ENCODE results near the gene CCDC13.
A peak's percentile ranks its signal among the peaks of the same experiment; 100 is the strongest.

CCDC13 gene

DNA sequence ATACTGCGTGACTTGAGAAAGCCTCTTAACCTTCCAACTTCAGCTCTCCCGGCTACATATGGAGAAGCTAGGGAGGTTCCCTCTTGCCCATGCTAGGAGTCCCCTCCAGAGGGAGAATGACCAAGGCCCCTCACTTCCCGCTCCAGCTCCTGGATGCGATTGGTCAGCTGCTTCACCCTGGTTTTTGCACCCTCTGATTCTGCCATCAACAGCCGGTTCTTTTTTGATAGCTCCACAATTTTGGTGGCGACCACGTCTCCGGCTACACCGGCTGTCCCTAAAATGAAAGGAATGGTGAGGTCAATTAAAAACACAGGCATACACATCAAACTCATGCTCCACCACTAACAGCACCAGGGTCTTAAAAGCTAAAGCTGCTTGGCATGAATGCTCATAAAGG lies 20.6 kb downstream of the CCDC13 start:
- no peak for DNase-seq

DNA sequence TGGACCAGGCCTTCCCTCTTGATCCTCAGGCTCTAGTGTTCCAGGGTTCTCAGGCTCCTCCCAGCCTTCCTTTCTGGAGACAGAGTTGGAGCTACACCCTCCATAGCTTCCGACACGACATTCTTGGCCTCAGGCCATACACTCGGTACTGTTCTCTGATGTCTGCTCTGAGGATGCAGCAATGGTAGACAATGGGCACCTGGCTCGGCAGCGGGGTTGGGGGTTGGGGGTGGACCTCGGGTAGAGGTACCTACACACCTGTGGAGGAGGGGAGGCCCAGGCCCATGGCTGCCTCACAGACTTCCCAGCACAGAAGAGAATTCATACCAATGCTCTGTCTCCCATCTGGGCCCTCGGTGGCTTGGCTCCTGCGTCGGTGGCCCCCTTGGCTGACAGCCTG lies 21.4 kb downstream of the CCDC13 start:
- no peak for DNase-seq

DNA sequence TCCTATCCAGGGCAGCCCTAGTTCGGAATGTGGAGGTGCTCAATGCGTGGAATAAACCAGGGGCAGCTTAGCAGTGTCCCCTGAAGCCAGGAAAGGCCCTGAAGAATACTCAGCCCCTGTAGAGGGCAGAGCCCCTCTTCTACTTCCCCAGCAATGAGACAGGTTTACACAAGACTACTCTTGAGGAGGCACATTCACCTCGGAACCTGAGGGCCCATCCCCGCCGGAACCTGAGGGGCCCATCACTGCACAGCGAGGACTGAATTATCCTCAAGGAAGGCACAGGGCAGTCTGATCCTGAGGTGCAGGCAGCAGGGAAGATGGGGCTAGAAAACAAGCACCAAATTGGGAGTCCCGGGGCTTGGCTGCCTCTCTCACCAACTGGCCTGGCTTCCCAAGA lies 22.2 kb downstream of the CCDC13 start:
- no peak for DNase-seq

DNA sequence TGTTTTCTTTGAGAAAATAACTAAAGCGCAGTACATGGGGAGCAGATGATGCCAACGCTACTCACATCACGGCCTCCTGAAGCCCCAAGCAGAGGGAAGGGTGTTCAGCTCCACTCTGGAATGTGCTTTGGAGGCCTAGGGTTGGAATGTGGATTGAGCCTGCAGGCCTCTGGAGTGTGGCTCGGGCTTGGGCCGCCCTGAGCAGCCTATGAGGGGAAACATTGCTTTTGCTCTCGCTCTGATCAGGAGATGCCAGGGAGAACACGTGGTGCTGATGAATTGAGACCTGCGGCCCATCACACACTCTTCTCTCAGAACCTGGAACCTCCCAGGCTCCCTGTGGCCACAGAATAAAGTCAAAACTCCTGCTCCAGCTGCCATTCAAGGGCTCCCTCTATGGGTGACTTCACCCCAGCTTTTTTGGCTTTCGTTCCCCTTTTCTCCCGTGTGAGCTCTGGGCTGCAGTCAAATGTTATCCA lies 23.3 kb downstream of the CCDC13 start:
- DNase-seq: no peak

DNA sequence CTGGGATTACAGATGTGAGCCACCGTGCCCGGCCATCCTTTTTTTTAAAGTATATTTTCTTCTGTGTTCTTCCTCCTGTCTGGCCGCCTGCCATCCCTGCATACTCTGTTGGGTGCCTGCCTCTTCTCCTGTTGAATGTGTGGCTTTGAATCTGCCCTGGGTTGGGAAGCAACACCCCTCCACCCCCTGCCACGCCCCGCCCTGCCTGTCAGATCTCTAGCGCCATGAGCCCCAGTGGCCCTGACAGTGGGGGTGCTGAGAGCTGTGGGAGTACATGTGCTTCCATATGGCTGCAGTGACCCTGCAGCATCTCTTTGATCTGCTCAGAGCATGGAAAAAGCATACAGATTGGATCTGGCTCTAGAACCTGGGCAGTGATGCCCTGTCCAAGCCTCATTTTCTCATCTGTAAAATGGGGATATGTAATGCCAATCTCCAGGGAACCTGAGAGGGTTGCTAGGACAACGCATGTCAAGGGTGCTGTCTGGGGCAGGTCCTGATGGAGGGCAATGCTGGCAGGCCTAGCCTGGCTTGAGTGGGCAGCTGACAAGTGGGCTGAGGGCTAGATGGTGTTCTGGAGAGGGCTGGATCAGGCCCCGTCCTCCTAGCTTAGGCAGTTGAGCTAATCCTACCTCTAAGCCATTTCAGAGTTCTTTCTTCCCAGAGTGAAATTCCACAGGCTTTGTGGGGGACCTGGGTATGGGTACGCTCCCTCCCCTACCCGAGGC lies 23.9 kb downstream of the CCDC13 start:
- no peak for DNase-seq

DNA sequence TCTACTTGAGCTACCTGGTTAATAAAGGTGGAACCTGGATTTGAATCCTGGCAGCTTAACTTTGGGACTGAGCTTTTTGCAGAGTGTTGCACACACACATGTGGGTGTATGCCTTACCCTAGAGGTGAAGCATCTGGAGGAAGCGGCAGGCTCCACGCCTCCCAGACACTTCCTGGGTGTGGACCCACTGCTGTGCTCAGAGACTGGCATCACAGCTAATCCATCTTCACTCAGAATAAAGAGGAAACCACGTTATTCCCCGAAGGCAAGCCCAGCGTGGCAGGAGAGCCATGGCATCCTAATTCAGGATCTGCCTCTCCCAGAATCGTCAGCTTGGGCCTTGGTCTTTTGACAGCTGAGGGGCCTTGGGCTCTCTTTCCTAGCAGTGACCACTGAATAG lies 25.5 kb downstream of the CCDC13 start:
- DNase-seq: peak in 2 of 4 experiments; percentile 26 to 30

DNA sequence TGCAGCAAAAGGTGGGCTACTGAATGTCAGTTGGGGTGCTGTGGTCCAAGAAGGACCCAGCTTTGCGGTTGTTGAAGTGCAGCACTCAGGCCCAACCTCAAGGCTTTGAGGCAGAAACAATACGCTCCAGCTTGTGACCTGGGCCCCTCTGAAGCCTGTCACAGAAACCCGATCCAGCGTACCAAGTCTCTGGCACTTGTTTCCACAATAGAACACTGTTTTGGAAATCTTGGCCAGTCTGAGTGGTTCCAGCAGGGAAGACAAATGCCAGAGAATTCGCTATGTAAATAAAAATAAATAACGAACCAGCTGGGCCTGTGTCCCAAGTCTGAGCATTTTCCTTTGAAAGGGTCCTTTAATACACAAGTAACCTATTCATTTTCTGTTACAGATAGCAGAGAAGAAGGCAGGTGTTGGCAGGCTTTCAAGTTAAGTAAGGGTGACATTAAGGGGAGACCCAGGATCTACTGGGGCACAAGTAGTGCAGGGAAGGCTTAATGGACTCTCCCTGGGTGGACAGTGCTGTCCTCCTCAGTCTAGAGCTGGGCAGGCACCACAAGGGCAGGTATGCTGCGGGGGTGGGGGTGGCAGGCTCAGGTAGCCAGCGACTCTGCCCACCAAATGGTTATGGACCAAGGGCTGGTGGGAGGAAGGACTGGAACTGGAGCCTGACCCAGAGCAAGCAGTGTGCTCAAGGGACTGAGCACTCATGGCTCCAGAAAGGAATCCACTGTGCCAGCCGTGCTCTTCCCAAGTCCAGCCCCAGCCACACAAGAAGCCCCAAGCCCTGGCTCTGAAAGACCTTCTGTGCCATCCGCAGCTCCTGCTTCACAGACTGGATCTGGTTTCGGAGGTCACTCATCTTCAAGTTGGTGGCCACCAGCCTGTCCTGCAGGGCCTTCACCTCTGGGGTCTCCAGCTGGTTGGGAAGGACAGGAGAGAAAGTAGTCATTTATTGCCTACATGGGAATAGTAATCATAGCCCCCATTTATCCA lies 26.3 kb downstream of the CCDC13 start:
- no peak for DNase-seq

DNA sequence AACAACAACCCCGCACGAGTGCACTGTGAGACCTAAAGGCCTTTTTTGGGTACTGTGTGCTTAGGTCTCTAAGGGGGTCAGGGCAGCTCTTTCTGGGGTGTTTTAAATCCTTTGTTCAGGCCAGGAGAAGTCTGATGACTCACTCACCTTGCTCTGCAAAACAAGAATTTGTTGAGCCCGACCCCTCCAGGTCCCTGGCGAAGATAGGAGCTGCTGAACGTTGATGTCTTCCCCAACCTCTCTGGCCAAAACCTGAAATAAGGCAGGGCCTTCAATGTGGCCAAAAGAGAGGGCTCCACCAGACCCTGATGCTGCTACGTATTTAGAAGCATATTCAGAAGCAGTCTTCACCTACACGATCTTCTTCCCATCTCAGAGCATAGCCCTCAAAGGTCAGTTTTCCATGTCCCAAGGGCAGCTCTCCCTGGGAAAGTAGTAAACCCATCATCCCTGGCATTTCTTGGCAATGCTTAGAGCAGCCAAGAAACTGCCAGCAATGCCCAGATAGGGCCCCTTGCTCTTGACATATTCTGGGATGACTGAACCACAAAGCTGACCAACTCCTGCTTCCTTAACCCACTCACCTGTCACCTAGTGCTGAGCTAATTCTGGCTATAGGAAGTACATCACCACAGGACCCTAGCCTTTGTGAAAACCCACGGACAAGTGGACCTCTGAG lies 27.1 kb downstream of the CCDC13 start:
- no peak for DNase-seq

DNA sequence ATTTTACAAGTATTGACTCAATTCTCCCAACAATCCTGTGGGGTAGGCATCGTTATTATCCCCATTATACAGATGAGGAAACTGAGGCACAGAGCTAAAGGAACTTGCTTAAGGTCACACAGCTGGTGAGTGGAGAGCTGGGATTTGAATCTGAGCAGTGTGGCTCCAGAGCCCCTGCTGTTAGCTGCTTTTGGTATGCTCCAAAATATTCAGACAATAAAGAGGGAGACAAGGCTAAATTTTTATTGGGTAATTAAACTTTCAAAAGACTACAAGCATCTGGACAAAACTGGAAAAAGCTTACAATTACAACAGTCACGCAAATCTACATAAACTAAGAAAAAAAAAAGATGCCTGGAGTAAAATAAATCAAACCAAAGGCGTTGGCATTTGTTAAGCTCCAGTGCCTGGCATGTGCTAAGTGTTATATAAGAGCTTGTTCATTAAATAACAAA lies 27.7 kb downstream of the CCDC13 start:
- DNase-seq: no peak

DNA sequence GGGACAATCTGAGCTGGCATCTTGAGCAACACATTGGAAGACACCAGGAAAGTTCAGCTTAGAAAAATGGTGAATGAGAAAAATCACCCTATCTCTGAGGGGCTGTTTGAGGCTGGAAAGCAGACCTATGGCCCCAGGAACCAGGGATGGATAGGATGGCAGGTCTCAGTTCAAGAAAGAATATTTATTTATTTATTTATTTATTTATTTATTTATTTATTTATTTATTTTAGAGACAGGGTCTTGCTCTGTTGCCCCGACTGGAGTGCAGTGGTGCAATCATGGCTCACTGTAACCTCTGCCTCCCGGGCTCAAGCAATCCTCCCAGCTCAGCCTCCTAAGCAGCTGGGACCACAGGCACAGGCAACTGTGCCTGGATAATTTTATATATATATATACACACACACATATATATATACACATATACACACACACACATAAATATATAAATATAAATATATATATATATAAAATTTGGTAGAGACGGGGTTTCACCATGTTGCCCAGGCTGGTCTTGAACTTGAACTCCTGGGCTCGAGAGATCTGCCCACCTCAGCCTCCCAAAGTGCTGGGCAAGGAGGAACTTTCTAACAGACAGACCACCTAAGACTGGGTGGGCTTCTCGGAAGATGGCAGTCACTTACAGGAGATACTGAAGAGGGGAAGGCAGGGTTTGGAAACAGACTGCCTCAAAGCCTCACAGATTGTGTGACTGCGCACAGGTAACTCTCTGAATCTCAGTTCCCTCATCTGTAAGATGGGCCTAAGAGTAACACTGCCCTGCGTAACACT lies 29.7 kb downstream of the CCDC13 start:
- no peak for DNase-seq

DNA sequence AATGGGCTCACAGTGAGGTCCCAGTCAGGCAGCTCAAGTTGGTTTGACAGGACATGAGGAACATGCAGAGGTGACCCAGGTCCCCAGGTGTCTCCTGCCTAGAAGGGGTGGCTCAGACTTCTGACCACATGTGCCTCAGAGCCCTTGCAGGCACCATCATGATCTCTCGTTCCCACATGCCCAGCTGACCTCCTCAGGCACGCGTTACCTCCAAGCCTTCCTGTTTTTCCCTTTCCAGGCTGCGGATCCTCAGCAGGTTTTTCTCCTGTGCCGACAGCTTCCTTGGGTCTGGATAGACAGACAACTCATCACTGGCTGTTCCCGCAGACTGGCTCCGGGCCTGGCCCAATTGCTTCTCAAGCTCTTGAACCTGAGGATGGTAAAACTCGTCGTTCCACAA lies 30.4 kb downstream of the CCDC13 start:
- no peak for DNase-seq

DNA sequence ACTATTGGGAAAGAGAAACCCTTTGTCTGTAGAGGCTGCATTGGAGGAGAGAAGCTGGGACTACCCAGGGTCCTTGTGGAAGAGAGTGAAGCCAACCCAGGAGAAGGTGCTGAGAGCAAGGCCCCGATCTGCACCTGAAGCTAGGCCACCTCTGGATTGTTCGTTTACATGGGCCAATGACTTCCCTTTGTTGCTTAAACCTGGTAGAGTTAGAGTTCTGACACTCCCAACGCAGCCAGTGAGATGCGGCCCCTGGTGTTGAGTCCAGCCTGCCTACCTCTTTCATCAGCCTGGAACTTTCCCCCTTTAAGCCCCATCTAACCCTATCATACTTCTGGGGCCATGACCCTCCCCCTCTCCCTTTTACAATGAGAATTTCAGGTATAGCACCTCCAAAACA lies 30.8 kb downstream of the CCDC13 start:
- no peak for DNase-seq

DNA sequence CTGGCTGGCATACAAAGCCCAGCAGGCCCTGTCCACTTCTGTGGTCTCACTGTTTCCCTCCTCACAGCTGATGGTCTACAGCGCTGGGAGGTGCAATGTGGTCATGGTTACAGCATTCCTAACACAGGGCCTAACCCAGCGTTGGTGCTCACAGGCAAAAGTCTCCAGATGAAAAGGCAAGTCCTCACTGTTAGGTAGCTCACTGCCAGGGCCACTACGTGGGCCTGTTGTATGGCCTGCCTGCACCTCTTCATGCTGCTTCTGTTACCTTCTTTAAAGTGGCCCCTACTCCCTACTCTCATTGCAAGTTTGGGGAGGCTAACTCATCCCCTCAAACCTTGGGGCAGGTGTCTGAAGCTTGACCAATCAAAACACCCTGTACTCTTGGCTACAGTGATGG lies 31.3 kb downstream of the CCDC13 start:
- no peak for DNase-seq

DNA sequence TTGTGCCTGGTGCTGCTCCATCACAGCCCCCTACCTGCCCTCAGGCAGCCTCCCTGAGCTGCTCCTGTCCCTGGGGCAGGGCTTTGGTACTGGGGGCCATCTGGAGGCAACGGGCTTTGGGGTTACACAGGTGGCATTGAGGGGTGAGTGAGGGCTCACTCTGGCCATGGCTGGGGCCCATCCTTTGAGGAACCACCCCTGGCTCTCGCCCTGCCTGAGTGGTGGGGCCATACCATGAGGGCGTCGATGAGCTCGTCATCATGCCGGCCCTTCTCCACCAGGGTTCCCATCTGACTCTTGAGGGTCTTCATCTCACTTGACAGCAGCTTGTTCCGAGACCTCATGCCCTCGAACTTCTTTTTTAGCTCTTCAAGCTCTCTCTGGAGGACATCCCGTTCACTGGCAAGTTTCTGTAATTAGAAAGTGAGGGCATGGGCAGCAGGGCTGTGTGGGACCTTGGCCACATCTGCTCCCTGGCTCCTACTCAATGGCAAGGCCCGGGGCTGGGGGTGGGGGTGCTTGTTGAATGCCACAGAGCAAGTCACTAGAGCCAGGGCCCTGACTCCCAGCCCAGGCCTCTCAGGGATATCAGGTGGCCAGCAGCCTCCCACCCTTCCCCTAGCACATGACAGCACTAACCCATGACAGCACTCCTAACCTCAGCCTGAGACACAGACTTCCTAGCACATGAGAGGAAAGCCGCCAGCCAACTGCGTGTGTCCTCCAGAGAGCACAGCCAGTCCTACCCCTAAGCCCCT lies 33.5 kb downstream of the CCDC13 start:
- no peak for DNase-seq

DNA sequence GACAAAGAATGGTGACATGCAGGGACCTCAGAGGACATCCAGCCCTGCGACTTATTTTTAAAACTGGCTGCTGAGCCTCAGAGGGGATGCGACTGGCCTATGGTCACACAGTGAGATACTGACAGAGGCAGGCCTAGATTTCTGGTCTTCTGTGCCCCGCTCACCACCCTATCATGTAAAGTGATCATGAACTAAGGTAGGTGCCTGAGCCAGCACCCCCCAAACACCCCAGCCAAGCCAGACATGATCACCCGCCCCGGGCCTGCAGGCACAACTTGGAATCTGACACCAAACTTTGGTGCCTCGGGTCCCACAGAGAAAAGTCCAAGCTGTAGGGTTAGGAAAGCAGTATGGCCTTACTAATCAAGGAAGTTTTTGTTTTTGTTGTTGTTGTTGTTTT lies 36.5 kb downstream of the CCDC13 start:
- DNase-seq: no peak

DNA sequence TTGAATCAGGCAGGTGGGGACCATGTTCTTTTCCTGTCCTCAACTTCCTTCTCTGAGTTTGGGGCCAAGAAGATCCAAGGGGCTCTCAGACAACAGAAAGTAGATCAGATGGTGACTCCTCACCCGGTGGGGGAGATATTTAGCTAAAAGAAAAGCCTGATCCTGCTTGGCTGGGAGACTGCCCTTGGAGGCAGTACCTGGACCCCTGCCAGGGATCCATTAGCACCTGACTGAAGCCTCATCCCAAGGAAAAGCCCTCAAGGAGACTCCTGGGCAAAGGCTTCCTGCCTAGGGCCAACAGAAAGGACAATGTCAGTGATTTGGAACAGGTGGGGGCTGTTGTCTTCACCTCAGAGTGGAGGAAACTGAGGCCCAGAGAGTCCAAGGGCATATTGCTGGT lies 37.0 kb downstream of the CCDC13 start:
- DNase-seq: no peak

DNA sequence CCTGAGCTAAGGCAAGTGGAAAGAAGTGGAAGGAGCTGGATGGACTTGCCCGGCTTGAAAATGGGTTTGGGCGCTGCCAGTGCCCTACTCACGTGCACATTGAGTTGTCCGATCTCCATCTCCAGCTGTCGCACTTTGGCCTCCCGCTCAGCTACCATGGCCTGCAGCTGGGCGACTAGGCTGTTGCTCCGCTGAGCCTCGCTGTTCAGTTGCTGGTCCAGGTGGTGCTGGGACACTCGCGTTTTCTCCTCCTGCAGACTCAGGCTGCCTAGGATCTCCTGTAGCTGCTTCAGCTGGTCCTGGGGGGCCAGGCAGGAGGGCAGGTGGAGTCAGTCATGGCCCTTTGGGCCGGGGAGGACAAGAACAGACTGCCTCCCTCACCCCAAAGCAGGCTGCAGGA lies 37.4 kb downstream of the CCDC13 start:
- DNase-seq: no peak

DNA sequence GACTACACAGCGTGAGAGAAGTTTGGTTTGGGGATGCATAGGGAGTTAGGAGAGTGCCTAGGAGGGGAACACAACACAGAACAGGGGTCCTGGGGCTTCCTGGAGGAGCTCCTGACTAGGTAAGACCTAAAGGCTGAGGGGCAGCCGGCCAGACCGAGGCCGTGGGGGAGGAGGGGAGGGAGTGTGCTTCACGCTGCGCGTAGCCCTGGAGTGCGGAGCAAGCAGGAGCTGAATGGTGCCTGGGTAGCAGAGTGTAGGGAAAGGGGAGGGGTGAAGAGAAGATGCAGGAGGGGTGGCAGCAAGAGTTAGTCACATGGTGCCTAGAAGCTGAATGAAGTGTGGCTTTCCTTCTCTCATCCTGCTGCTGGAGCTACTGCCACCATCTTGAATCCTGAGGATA lies 38.0 kb downstream of the CCDC13 start:
- no peak for DNase-seq

DNA sequence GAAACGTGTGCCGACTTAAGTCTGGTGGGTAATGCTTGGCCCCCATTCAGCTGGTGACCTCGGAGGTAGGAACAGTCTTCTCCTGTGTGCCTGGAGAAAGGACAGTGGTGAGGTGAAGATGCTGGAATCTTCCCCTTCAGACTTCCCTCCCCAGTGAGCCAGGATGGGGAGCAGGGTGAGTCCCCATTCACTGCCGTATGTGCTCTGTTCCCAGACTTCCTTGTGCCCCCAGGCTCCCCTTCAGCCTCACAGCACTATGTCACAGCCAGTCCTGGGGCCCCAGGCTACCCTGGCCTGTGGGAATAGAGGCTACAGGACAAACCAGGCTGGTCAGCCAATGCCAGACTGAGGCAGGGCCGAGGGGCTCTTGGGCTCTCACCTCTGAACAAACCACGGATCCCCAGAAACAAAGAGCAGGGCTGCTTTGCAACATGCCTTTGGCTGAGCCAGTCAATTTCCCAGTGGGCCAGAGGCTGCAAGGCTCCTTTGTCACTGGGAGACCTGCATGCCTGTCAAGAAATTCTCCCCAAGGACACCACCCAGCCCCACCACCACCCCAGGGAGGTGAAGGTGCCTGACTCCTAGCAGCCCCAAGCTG lies 38.7 kb downstream of the CCDC13 start:
- DNase-seq: no peak

DNA sequence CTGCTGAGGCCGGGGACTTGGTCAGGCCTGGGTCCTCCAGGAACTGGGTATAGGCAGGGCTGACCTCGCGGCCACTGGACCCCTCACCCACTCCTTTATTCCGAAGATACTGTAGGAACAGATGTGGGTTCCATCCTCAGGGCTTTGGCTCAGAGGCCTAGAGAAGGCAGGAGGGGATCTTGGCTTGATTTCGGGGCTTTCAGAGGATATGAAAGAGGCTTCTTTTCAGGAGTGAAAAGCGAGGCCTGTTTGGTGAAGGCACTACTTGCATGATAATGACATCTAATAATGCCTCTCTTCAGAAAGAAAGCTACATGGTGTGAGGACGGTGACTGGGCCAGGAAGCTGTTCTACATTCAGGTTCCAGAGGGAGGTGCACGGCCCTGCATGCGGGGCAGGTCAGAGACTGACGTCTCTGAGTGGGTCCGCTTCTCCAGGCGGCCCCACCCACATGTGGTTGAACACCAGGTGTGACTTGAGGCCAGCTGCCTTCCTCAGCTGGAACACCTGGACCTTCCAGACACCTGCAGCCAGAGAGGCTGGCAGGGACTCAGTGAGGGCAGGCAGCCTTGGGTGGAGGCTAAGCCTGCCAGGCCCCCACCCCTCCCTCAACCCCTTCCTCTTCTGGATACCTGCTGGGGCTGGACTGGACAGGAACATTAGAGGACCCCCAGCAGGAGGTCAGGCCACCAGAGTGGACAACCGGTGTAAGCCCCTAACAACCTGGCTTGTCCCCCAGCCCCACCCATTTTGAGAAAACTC lies 39.4 kb downstream of the CCDC13 start:
- DNase-seq: no peak
